Measurements from ENCODE around the gene LRMDA. TPM values are rescaled to one million over a fixed set of nuclear protein-coding genes. Genes with fewer than 3 reads are reported as not detected.
"Not testable (repeated sequence)": the region's sequence is repeated elsewhere in the genome, so short reads cannot be mapped to it uniquely, and the experiment has no call there.

LRMDA gene
- total and polyA plus RNA-seq, 2 donors = 7.9 to 17.7 TPM

- 49% methylated on average over 1 of the region's 1 CpG for WGBS
- Histone ChIP-seq H3K4me3 (ENCODE audit: low read depth, low read length) (no peak overlapping the region), H3K27ac (ENCODE audit: low read depth) (no peak overlapping the region), H3K36me3 (ENCODE audit: insufficient read depth) (no peaks in the 10 kb centered on the region), H3K4me1 (ENCODE audit: insufficient read depth) (no peaks in the 10 kb centered on the region)
- no peak for DNase-seq (ENCODE audit: extremely low spot score)
Measured at GRCh38 chr10:75730847-75731246, 299.4 kb downstream of the LRMDA start.

GRCh38 chr10:75733135-75733890 lies 301.9 kb downstream of the LRMDA start:
- WGBS = 78% methylated on average over 2 of the region's 2 CpGs
- Histone ChIP-seq H3K4me3 (ENCODE audit: low read depth, low read length) (no peak overlapping the region), H3K36me3 (ENCODE audit: insufficient read depth) (no peaks in the 10 kb centered on the region), H3K4me1 (ENCODE audit: insufficient read depth) (no peaks in the 10 kb centered on the region), H3K27ac (ENCODE audit: low read depth) (no peak overlapping the region)
- no peak for DNase-seq (ENCODE audit: extremely low spot score)

GRCh38 chr10:75736151-75736640 lies 304.8 kb downstream of the LRMDA start:
- WGBS = 88% methylated on average over 5 of the region's 5 CpGs
- Histone ChIP-seq H3K4me3 (ENCODE audit: low read depth, low read length) (no peak overlapping the region), H3K27ac (ENCODE audit: low read depth) (no peak overlapping the region), H3K4me1 (ENCODE audit: insufficient read depth) (no peaks in the 10 kb centered on the region), H3K36me3 (ENCODE audit: insufficient read depth) (no peaks in the 10 kb centered on the region)
- DNase-seq (ENCODE audit: extremely low spot score) = no peak

GRCh38 chr10:75736889-75737579 lies 305.6 kb downstream of the LRMDA start:
- no peaks in the 10 kb centered on the region for H3K4me1 ChIP-seq (ENCODE audit: insufficient read depth)
- H3K36me3 ChIP-seq (ENCODE audit: insufficient read depth) = no peaks in the 10 kb centered on the region
- no peak overlapping the region for H3K27ac ChIP-seq (ENCODE audit: low read depth)
- H3K4me3 ChIP-seq (ENCODE audit: low read depth, low read length) = no peak overlapping the region
- whole genome bisulfite sequencing = 95% methylated on average over 15 of the region's 15 CpGs
- DNase-seq (ENCODE audit: extremely low spot score) = no peak

GRCh38 chr10:75737580-75737949 lies 306.1 kb downstream of the LRMDA start:
- no peak overlapping the region for H3K4me3 ChIP-seq (ENCODE audit: low read depth, low read length)
- H3K4me1 ChIP-seq (ENCODE audit: insufficient read depth) = no peaks in the 10 kb centered on the region
- WGBS = 85% methylated on average over 3 of the region's 3 CpGs
- DNase-seq (ENCODE audit: extremely low spot score) = no peak
- H3K36me3 ChIP-seq (ENCODE audit: insufficient read depth) = no peaks in the 10 kb centered on the region
- no peak overlapping the region for H3K27ac ChIP-seq (ENCODE audit: low read depth)

- no peaks in the 10 kb centered on the region for H3K36me3 ChIP-seq (ENCODE audit: insufficient read depth)
- H3K4me3 ChIP-seq (ENCODE audit: low read depth, low read length) = no peak overlapping the region
- no peaks in the 10 kb centered on the region for H3K4me1 ChIP-seq (ENCODE audit: insufficient read depth)
- no peak for DNase-seq (ENCODE audit: extremely low spot score)
- H3K27ac ChIP-seq (ENCODE audit: low read depth) = no peak overlapping the region
- WGBS = 96% methylated on average over 9 of the region's 9 CpGs
Measured at GRCh38 chr10:75738924-75739323, 307.5 kb downstream of the LRMDA start.

- no peak for DNase-seq (ENCODE audit: extremely low spot score)
- Histone ChIP-seq H3K4me3 (ENCODE audit: low read depth, low read length) (no peak overlapping the region), H3K27ac (ENCODE audit: low read depth) (no peak overlapping the region), H3K36me3 (ENCODE audit: insufficient read depth) (no peaks in the 10 kb centered on the region), H3K4me1 (ENCODE audit: insufficient read depth) (no peaks in the 10 kb centered on the region)
- 81% methylated on average over 8 of the region's 8 CpGs for WGBS
Measured at GRCh38 chr10:75739414-75740143, 308.2 kb downstream of the LRMDA start.

- WGBS = 100% methylated on average over 1 of the region's 1 CpG
- no peak overlapping the region for H3K27ac ChIP-seq (ENCODE audit: low read depth)
- no peaks in the 10 kb centered on the region for H3K36me3 ChIP-seq (ENCODE audit: insufficient read depth)
- H3K4me1 ChIP-seq (ENCODE audit: insufficient read depth) = no peaks in the 10 kb centered on the region
- H3K4me3 ChIP-seq (ENCODE audit: low read depth, low read length) = no peak overlapping the region
- DNase-seq (ENCODE audit: extremely low spot score) = no peak
Measured at GRCh38 chr10:75740541-75740940, 309.1 kb downstream of the LRMDA start.

GRCh38 chr10:75742355-75742754 lies 310.9 kb downstream of the LRMDA start:
- WGBS = 97% methylated on average over 1 of the region's 1 CpG
- Histone ChIP-seq H3K36me3 (ENCODE audit: insufficient read depth) (no peaks in the 10 kb centered on the region), H3K4me1 (ENCODE audit: insufficient read depth) (no peaks in the 10 kb centered on the region), H3K4me3 (ENCODE audit: low read depth, low read length) (no peak overlapping the region), H3K27ac (ENCODE audit: low read depth) (no peak overlapping the region)
- DNase-seq (ENCODE audit: extremely low spot score) = no peak

GRCh38 chr10:75743291-75743778 lies 311.9 kb downstream of the LRMDA start:
- Histone ChIP-seq H3K27ac (ENCODE audit: low read depth) (no peak overlapping the region), H3K36me3 (ENCODE audit: insufficient read depth) (no peaks in the 10 kb centered on the region)
- whole genome bisulfite sequencing = 73% methylated on average over 9 of the region's 9 CpGs

GRCh38 chr10:75744261-75744660 lies 312.8 kb downstream of the LRMDA start:
- Histone ChIP-seq H3K4me3 (ENCODE audit: low read depth, low read length) (no peak overlapping the region), H3K4me1 (ENCODE audit: insufficient read depth) (no peaks in the 10 kb centered on the region), H3K36me3 (ENCODE audit: insufficient read depth) (no peaks in the 10 kb centered on the region), H3K27ac (ENCODE audit: low read depth) (no peak overlapping the region)
- DNase-seq (ENCODE audit: extremely low spot score) = no peak

More at GRCh38 chr10:75743291-75743778, 311.9 kb downstream of the LRMDA start:
- DNase-seq (ENCODE audit: extremely low spot score) = no peak
- H3K4me3 ChIP-seq (ENCODE audit: low read depth, low read length) = no peak overlapping the region
- H3K4me1 ChIP-seq (ENCODE audit: insufficient read depth) = no peaks in the 10 kb centered on the region

- Histone ChIP-seq H3K4me3 (ENCODE audit: low read depth, low read length) (no peak overlapping the region), H3K27ac (ENCODE audit: low read depth) (no peak overlapping the region), H3K4me1 (ENCODE audit: insufficient read depth) (no peaks in the 10 kb centered on the region), H3K36me3 (ENCODE audit: insufficient read depth) (no peaks in the 10 kb centered on the region)
- WGBS = 87% methylated on average over 5 of the region's 5 CpGs
- DNase-seq (ENCODE audit: extremely low spot score) = no peak
Measured at GRCh38 chr10:75746356-75746755, 314.9 kb downstream of the LRMDA start.

GRCh38 chr10:75750093-75750875 lies 318.9 kb downstream of the LRMDA start:
- not testable (repeated sequence) for H3K4me3 ChIP-seq (ENCODE audit: low read depth, low read length); H3K27ac ChIP-seq (ENCODE audit: low read depth); DNase-seq (ENCODE audit: extremely low spot score); H3K4me1 ChIP-seq (ENCODE audit: insufficient read depth); H3K36me3 ChIP-seq (ENCODE audit: insufficient read depth)
- WGBS = 95% methylated on average over 50 of the region's 50 CpGs

Data from urinary bladder (tissue), 4 donors.